HUES48 (cell line): Measurements from ENCODE around the gene SLC28A3.

Source experiments
- H3K27ac ChIP-seq: one replicate; pipeline ENCODE4 v1.7.0; 2013; ENCODE audit warnings: low read depth, low read length, inconsistent platforms
- H3K27me3 ChIP-seq: 2 replicates; pipeline ENCODE4 v1.6.1; 2013; ENCODE audit warnings: mild to moderate bottlenecking, low read length; ENCODE audit not compliant: control insufficient read depth, insufficient read depth
- H3K36me3 ChIP-seq: 2 replicates; pipeline ENCODE4 v1.6.1; 2013; ENCODE audit warnings: low read length; ENCODE audit not compliant: control insufficient read depth, insufficient read depth
- H3K4me1 ChIP-seq: 2 replicates; pipeline ENCODE4 v1.6.1; 2013; ENCODE audit warnings: mild to moderate bottlenecking, low read length; ENCODE audit not compliant: control insufficient read depth, insufficient read depth
- H3K4me3 ChIP-seq: 2 replicates; pipeline ENCODE4 v1.5.1; 2013; ENCODE audit warnings: mild to moderate bottlenecking, low read depth, low read length
- H3K9ac ChIP-seq: 2 replicates; pipeline ENCODE4 v1.6.1; 2013; ENCODE audit warnings: mild to moderate bottlenecking, low read depth, low read length, moderate library complexity
- H3K9me3 ChIP-seq: 2 replicates; pipeline ENCODE4 v1.6.1; 2013; ENCODE audit warnings: low read length; ENCODE audit not compliant: control insufficient read depth, insufficient read depth

Gene SLC28A3

DNA sequence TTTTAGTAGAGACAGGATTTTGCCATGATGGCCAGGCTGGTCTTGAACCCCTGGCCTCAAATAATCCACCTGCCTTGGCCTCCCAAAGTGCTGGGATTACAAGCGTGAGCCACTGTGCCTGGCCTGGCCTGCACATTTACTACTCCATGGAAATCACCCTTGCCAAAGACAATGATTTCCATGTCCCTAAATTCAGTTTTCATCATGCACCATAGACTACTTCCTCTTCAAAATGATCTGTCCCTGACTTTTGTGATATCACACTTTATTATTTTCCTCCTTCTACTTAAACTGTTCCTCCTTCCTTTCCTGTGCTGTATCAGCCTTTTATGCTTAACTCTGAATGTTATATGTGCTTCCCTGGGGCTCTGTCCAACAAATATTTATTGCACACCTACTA is 20.3 kb downstream of the SLC28A3 start:
- H3K27ac ChIP-seq, result no peak overlapping the region
- no peak overlapping the region for H3K4me3 ChIP-seq
- no peak overlapping the region for H3K9ac ChIP-seq
- H3K36me3 ChIP-seq, result no peaks in the 10 kb centered on the region
- no peaks in the 10 kb centered on the region for H3K4me1 ChIP-seq
- H3K9me3 ChIP-seq, result no peaks in the 10 kb centered on the region
- H3K27me3 ChIP-seq, result no peaks in the 10 kb centered on the region

DNA sequence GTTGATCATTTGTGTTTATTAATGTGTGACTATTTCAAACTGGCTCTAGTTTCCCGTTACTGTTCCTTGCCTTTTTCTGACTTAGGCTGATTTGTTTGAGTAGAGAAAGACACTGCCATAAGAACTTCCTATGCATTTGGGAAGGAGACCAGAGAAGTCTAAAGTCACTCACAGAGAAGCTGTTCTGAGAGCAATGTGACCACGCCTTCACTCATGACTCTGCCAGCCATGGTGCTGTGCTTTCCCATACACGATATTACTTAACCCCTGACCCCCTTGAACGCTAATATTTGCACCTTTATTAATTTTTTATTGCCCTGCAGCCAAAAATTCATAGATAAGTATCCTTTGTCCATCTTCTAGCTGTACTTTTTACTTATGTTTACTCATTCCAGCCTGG is 20.9 kb downstream of the SLC28A3 start:
- H3K9me3 ChIP-seq, result no peaks in the 10 kb centered on the region
- H3K36me3 ChIP-seq, result no peaks in the 10 kb centered on the region
- H3K27ac ChIP-seq, result no peak overlapping the region
- no peak overlapping the region for H3K9ac ChIP-seq
- no peaks in the 10 kb centered on the region for H3K4me1 ChIP-seq
- no peak overlapping the region for H3K4me3 ChIP-seq
- H3K27me3 ChIP-seq, result no peaks in the 10 kb centered on the region

DNA sequence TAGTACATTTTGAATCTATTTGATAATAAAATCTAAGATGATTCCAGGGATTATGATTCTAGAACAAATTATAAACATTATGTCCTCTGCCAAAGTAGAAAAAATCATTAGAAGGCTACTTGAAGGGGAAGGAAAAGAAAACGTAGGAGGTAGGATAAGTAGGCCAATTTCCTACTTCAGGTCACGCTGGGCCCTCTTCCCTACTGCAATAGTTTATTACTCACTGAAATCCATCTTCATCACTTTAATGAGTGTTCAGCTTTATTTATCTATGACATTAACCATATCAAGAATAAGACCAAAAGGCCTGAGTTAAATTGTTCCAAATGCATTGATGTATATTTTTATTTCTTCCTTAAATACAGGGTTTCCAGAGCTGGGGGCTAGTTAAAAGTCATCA is 21.6 kb downstream of the SLC28A3 start:
- H3K9ac ChIP-seq, result no peak overlapping the region
- no peak overlapping the region for H3K27ac ChIP-seq
- no peaks in the 10 kb centered on the region for H3K27me3 ChIP-seq
- no peak overlapping the region for H3K4me3 ChIP-seq
- no peaks in the 10 kb centered on the region for H3K4me1 ChIP-seq
- H3K9me3 ChIP-seq, result no peaks in the 10 kb centered on the region
- H3K36me3 ChIP-seq, result no peaks in the 10 kb centered on the region

DNA sequence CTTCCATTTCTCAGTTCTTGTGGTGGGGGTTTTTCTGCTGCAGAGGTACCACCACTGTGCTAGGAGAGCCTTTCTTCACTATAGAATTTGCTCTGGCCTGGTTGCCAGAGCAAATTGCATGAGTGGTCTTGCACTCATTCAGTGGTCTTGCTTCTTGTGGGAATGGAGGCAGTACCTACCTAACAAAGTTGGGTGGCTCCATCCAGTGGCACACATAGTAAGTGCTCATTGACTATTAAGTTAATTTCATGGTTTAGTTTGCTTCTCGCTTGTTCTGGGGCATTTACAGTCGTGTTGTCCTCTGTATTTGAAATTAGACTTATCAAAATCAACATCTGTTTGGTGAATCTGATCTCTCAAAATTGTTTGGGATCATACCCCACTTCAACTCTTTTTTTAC is 23.0 kb downstream of the SLC28A3 start:
- Histone ChIP-seq H3K9me3 (no peaks in the 10 kb centered on the region), H3K4me3 (no peak overlapping the region), H3K27me3 (no peaks in the 10 kb centered on the region), H3K4me1 (no peaks in the 10 kb centered on the region), H3K27ac (no peak overlapping the region), H3K9ac (no peak overlapping the region), H3K36me3 (no peaks in the 10 kb centered on the region)

DNA sequence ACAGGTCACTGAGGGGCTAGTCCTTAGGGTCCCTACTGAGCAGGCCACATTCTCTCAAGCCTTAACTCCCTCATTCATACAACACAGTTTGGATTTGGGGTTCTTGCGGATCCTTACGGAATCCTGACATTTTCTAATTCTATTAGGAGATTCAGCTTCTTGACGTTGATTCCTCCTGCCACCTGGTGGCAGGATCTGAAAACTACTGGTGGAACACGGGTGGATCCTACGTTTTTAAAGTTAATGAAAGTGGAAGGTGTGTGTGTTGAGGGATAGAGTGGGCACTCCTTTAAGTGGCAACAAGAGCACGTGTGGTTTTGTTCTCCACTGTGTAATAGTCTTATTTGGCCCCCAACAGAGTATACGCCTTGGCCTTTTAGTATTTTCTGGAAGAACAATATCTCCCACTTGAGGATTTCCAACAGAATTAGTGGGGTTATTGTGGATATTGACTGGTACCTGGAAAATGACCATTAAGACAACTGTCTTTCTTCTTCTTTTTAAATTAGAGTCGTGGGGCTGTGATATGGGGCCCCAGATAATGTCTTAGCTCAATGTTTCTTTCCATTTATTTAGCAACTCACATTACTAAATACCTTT is 25.2 kb downstream of the SLC28A3 start:
- Histone ChIP-seq H3K36me3 (no peaks in the 10 kb centered on the region), H3K4me1 (no peaks in the 10 kb centered on the region), H3K9ac (no peak overlapping the region), H3K4me3 (no peak overlapping the region), H3K27ac (no peak overlapping the region), H3K9me3 (no peaks in the 10 kb centered on the region), H3K27me3 (no peaks in the 10 kb centered on the region)

DNA sequence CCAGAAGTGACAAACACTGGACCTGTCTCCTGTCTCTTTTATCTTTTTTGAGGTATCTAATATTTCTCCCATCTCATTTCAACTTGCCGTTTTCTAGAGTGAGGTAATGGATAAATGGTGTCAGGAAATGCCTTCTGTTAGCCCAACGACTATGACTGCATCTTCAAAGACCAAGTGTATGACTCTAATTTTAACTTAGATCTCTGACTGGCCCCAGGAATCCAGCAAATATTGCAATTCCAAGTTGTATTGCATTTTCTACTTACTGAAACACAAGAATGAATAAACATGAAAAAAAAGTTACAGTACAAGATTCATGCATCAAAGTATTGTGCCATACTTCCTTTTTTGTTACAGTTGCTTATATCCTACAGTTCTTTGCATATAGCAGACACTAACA is 26.3 kb downstream of the SLC28A3 start:
- H3K9ac ChIP-seq, result no peak overlapping the region
- no peaks in the 10 kb centered on the region for H3K36me3 ChIP-seq
- H3K4me1 ChIP-seq, result no peaks in the 10 kb centered on the region
- no peaks in the 10 kb centered on the region for H3K27me3 ChIP-seq
- no peaks in the 10 kb centered on the region for H3K9me3 ChIP-seq
- H3K27ac ChIP-seq, result no peak overlapping the region
- no peak overlapping the region for H3K4me3 ChIP-seq

DNA sequence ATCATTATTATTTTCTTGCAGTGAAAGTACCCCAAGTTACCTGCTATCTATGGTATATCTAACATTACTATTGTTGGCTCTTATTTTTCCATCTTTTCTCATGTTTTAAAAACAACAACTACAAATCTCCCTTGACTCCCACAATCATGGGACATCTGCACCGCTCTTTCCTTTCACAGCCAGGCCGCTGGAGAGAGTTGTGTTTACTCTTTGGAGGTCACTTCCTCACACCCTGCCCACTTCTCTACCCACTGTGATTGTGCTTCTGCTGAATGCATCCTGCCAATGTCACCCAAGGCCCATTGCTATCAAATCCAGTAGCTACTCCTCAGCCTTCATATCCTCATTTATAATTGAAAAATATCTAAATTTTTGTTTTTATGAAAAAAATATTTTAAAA is 29.7 kb downstream of the SLC28A3 start:
- Histone ChIP-seq H3K9ac (no peak overlapping the region), H3K36me3 (no peaks in the 10 kb centered on the region), H3K4me3 (no peak overlapping the region), H3K27ac (no peak overlapping the region), H3K4me1 (no peaks in the 10 kb centered on the region), H3K27me3 (no peaks in the 10 kb centered on the region), H3K9me3 (no peaks in the 10 kb centered on the region)

DNA sequence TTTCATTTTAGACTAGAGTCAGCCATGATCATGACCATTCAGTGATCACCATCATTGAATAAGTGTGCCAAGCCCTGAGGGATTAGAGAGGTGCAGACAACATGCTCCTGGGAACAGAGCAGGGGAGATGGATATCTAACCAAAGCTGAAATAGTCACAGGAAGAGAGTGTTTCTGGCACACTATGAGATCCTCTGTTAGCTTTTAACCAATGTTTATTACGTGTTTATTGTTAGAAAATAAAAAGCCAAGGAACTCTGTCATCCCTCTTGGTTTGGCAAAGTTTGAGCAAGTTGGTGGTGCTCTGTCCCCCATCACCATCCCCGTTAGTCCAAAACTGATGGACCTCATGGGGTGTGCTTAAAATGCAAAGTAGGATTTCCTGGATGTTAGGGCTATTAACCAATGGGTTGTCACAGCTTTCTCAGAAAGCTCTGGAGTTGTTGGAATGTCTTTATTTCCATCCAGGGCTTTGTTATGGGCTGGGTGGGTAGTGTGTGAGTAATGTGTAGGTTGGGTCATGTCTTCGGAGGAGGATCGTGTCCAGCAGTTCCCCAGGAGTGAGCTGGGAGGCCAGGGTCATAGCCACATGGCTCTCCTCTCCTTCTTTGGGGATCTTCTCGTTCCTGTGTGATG is 34.9 kb downstream of the SLC28A3 start:
- H3K4me3 ChIP-seq, result no peak overlapping the region
- H3K9me3 ChIP-seq, result no peaks in the 10 kb centered on the region
- H3K4me1 ChIP-seq, result no peaks in the 10 kb centered on the region
- peak overlapping the region; percentile 35 for H3K27ac ChIP-seq
- no peaks in the 10 kb centered on the region for H3K36me3 ChIP-seq
- no peak overlapping the region for H3K9ac ChIP-seq
- H3K27me3 ChIP-seq, result no peaks in the 10 kb centered on the region

DNA sequence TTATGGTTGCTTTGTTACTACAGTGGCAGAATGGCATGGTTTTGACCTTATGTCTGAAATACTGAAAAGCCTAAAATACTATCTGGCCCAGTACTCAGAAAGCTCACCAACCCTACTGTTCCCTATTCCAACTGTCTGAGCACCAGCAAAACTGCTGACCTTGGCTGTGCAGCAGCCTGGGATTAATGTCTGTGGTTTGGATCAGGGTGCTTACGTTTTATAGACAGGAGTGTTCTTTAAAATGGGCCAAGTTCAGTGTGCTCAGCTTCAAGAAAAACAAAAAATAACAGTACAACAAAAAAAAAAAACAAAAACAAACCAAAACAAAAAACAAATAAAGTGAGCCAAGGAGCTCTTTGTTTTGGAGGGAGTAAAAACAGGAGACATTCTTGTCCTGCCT is 36.4 kb downstream of the SLC28A3 start:
- no peaks in the 10 kb centered on the region for H3K4me1 ChIP-seq
- H3K27ac ChIP-seq, result no peak overlapping the region
- no peaks in the 10 kb centered on the region for H3K9me3 ChIP-seq
- no peaks in the 10 kb centered on the region for H3K27me3 ChIP-seq
- no peak overlapping the region for H3K9ac ChIP-seq
- H3K4me3 ChIP-seq, result no peak overlapping the region
- H3K36me3 ChIP-seq, result no peaks in the 10 kb centered on the region

DNA sequence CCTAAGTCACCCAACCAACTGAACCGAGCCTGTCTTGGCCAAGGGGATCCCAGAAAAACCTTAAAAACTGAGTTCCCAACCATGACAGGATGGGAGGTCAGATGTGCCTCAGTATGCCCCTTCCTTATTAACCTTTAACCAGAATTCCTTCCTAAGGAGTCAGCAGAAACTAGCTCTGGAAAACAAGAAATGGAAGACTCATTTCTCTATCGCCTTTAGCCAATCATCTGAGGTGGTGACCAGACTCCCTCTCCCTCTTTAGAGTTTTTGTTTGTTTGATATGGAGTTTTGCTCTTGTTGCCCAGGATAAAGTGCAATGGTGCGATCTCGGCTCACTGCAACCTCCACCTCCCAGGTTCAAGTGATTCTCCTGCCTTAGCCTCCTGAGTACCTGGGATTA is 37.5 kb downstream of the SLC28A3 start:
- no peak overlapping the region for H3K27ac ChIP-seq
- no peaks in the 10 kb centered on the region for H3K4me1 ChIP-seq
- no peaks in the 10 kb centered on the region for H3K9me3 ChIP-seq
- H3K27me3 ChIP-seq, result no peaks in the 10 kb centered on the region
- no peak overlapping the region for H3K4me3 ChIP-seq
- H3K9ac ChIP-seq, result no peak overlapping the region
- H3K36me3 ChIP-seq, result no peaks in the 10 kb centered on the region

DNA sequence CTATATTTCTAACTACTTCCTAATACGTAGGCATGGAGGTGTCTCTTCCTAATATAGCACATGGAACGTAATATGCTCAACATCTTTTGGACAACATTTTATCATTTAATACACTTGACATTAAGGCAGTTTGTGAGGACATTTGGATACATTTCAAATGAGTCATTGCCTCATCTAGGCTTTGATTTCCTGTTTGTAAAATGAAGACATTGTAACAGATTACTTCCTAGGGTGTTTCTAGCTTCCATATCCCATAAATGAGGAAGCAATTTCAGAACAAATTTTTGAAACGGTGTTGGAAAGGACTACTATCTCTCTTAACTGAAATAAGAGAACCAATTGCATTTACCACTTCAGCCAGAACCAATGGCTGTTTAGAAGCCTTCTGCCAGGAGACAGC is 38.7 kb downstream of the SLC28A3 start:
- no peaks in the 10 kb centered on the region for H3K4me1 ChIP-seq
- H3K9ac ChIP-seq, result no peak overlapping the region
- no peak overlapping the region for H3K4me3 ChIP-seq
- no peaks in the 10 kb centered on the region for H3K36me3 ChIP-seq
- no peaks in the 10 kb centered on the region for H3K9me3 ChIP-seq
- H3K27ac ChIP-seq, result no peak overlapping the region
- no peaks in the 10 kb centered on the region for H3K27me3 ChIP-seq
